Left renal cortex interstitium (tissue), 4 donors: ENCODE data around the gene RAB11A. TPM values are rescaled to one million over a fixed set of nuclear protein-coding genes. Genes with fewer than 3 reads are reported as not detected.

Experiments used
- DNase-seq, 4 donors: peaks; one replicate each; pipeline ENCODE4 v3.0.0-alpha.2; 2013; ENCODE audit warnings: low read depth in 4 of 4, low spot score in 2 of 4, missing footprints in 1 of 4
- polyA plus RNA-seq, 4 donors: library from polyadenylated mRNA; unstranded; fragments of 120-200 nt; gene quantifications; one replicate each; pipeline ENCODE4 v1.2.1, GENCODE V29; 2013; ENCODE audit not compliant: insufficient read length in 4 of 4

RAB11A gene
- 100 to 1,000 TPM; 229 to 315 (median 257) TPM for polyA plus RNA-seq

GRCh38 chr15:65869126-65869953 lies at the start of gene RAB11A:
Gene RAB11A (plus strand): TSS chr15:65869491. CDS start chr15:65869586, 95 bp downstream.
- peak; percentile 90 to 98 (median 94) for DNase-seq

DNA sequence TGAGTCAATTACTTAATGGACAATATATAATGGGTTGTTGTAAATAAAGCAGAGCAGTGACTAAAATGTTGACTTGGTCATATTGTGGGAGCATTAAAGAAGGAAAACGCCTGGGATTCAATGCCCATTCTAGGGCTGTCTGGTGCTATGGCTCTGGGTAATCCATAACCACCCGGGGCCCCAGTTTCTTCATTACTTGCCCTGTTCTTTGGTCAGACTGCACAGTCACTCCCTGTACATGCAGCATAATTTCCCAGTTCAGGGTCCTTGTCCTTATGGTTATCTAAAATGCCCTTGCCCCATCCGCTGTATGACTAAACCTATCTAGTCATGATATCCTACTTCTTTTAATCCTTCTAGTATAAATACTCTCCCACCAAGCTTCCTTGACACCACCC lies 49.7 kb upstream of the RAB11A start:
- DNase-seq, result no peak

DNA sequence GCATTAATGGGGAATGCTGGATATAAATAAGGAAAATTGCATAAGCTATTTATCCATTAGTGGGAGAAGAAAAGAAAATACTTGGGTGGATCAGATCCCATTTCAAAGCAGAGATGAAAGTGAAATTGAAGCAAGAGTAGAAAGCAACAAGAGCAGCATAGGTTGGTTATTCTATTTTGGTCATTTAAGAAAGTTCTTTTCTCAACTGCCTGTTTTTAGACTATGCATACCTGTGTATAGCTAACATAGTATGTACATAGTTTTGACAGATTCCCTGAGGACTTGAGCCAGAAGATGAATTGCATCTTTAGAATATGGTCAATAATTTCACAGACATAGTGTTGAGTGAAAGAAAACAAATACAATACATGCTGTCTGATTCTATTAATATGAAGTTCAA lies 48.2 kb upstream of the RAB11A start:
- no peak for DNase-seq

- DNase-seq, result no peak
Measured at GRCh38 chr15:65822316-65822715, 47.0 kb upstream of the RAB11A start.

DNA sequence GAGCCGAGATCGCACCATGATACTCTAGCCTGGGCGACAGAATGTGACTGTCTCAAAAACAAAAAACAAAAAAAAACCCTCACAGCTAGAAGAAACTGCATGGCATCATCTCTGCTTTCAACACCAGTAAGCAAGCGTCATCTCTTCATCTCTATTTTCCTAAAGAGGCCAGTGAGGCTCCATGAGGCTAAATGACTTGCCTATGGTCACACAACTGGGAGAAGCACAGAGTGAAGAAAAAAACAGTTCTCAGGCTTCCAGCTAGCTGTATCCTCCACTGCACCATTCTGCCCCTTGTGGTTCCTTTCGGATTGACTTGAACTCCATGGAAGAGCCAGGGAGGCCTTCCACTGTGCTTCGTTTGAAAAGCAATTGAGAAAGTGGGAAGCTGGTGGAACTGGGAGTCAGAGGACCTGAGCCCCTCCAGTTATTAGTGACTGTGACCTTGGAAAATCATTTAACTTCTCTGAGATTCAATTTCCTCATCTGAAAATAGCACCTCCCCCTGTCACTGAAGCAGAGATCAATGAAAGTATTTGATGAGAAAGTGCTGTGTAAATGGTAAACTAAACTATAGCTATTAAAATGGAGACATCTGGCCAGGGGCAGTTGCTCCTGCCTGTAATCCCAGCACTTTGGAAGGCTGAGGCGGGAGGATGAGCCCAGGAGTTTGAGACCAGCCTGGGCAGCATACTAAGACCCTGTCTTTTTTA lies 45.1 kb upstream of the RAB11A start:
- peak in 1 of 4 donors; percentile 48 for DNase-seq

DNA sequence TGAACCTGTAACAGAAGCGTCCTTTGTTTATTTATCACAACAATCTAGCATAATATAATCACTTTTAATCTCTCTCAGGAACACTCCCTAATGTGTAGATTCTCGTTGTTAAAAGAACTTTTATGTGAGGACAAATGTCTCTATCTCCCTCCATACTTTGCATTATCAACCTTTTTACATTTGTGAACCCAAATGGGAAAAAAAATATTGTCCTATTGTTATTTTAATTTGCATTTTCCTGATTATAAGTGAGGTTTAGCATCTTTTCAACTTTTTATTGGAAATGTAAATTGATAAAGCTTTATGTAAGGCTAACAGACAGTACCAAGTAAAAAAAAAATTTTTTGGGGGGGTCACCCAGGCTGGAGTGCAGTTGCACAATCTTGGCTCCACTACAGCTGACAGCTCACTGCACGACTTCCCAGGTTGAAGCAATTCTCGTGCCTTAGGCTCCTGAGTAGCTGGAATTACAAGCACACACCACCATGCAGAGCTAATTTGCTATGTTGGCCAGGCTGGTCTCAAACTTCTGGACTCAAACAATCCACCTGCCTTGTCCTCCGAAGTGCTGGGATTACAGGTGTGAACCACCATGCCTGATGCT lies 44.2 kb upstream of the RAB11A start:
- no peak for DNase-seq

DNA sequence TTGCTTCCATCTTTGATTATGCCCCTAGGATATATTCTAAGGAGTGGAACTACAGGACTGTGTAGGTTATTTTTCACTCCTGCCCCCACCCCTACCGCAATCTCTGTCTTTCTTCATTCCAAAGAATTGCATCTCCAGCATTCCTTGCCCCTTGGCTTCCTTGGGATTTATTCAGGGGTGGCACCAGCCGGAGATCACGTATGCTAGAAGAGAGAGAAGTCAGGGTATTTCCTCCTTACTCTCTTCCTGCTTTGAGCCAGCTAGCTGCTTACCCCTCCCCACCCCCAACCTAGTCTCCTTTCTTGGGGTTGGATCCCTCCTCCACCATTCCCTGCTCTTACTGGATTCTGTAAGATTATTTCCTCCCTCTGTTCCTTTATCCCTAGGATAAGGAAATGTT lies 42.2 kb upstream of the RAB11A start:
- DNase-seq, result no peak

- no peak for DNase-seq
Measured at GRCh38 chr15:65828585-65828984, 40.7 kb upstream of the RAB11A start.

GRCh38 chr15:65829130-65829764 lies 40.0 kb upstream of the RAB11A start:
- DNase-seq, result no peak

GRCh38 chr15:65832549-65833364 lies 36.5 kb upstream of the RAB11A start:
- DNase-seq, result peak; percentile 66 to 81 (median 73)

- no peak for DNase-seq
Measured at GRCh38 chr15:65833501-65834205, 35.6 kb upstream of the RAB11A start.

DNA sequence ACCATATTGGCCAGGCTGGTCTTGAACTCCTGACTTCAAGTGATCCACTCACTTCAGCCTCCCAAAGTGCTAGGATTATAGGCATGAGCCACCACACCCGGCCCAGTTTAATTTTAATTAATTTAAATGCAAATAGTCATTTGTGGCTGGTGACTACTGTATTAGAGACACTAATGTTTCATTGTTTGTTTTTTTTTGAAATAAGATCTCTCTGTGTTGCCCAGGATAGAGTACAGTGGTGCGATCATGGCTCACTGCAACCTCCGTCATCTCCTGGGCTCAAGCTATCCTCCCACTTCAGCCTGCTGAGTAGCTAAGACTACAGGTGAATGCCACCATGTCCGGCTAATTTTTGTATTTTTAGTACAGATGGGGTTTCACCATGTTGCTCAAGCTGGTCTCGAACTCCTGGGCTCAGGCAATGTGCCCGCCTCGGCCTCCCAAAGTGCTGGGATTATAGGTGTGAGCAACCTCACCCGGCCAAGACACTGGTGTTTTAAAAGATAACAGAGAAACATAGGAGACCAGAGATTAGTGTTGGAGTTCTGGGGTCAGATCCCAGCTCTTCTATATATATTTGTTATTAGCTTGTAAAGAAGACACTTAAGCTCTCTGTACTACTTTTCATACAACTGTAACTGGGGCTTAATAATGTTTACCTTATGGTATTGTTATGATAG lies 34.5 kb upstream of the RAB11A start:
- no peak for DNase-seq

DNA sequence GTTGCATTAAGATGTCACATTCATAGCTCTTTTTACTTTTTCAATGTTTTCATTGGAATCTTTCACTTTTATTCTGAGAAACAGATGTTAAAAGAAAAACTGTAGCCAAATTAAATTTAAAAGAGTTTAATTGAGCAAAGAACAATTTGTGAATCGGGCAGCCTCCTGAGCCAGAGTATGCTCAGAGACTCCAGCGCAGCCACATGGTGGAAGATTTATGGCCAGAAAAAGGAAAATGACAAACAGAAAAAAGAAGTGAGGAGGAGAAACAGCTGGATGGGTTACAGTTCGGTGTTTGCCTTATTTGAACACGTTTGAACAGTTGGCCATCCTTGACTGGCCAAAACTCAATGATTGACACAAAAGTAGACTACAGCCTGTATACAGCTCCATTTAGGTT lies 33.8 kb upstream of the RAB11A start:
- no peak for DNase-seq

DNA sequence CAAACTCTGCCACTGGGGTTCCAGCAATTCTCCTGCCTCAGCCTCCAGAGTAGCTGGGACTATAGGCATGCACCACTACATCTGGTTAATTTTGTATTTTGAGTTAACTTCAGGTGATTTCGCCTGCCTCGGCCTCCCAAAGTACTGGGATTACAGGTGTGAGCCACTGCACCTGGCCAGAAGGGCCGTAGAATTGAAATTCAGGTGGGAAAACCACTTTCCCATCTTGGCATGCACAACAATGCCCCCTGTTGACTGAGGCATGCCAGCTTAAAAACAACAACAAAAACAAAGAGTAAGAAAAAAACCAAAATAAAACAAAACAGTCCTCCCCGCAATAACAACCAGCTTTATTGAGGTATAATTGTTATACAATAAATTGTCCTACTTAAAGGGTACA lies 32.6 kb upstream of the RAB11A start:
- DNase-seq, result no peak

GRCh38 chr15:65837301-65838294 lies 31.7 kb upstream of the RAB11A start:
- no peak for DNase-seq

GRCh38 chr15:65839354-65839901 lies 29.9 kb upstream of the RAB11A start:
- no peak for DNase-seq

- DNase-seq, result no peak
Measured at GRCh38 chr15:65839985-65840384, 29.3 kb upstream of the RAB11A start.
